Prostate gland (tissue), 2 donors: ENCODE data around the gene KRT6C. TPM values are rescaled to one million over a fixed set of nuclear protein-coding genes. Genes with fewer than 3 reads are reported as not detected.
A peak's percentile ranks its signal among the peaks of the same experiment; 100 is the strongest.
"Not testable (repeated sequence)": the region's sequence is repeated elsewhere in the genome, so short reads cannot be mapped to it uniquely, and the experiment has no call there.

Experiments
- DNase-seq: peaks from one replicate; pipeline ENCODE4 v3.0.0-alpha.2; 2019; ENCODE audit warnings: low spot score
- H3K27ac ChIP-seq, 2 donors: fragments of 200-600 bp; sonication (generic); 2 replicates each; pipeline ENCODE4 v1.5.1; 2017 to 2019
- H3K27me3 ChIP-seq: fragments of 200-600 bp; sonication (generic); replicated peaks from 2 replicates; pipeline ENCODE4 v1.5.1; 2019; ENCODE audit not compliant: insufficient read depth
- H3K36me3 ChIP-seq, 2 donors: fragments of 200-600 bp; sonication (generic); 1 replicate in 1 of 2; 2 replicates in 1 of 2; pipeline versions ENCODE4 v1.5.1 to v1.8.1; 2017 to 2019
- H3K4me1 ChIP-seq: fragments of 200-600 bp; sonication (generic); replicated peaks from 2 replicates; pipeline ENCODE4 v1.5.1; 2019
- H3K4me3 ChIP-seq, 2 donors: fragments of 200-600 bp; sonication (generic); 2 replicates each; pipeline ENCODE4 v1.5.1; 2017 to 2019
- H3K9me3 ChIP-seq: fragments of 200-600 bp; sonication (generic); 2 replicates; pipeline ENCODE4 v1.5.1; 2017
- POLR2A ChIP-seq: fragments of 450-650 bp; IDR thresholded peaks from one replicate; pipeline ENCODE4 v1.6.1; 2016; ENCODE audit warnings: antibody characterized with exemption, mild to moderate bottlenecking
- POLR2AphosphoS5 ChIP-seq: sonication (generic); formaldehyde crosslinking; IDR thresholded peaks from one replicate; pipeline ENCODE4 v1.6.1; 2017; ENCODE audit warnings: antibody characterized with exemption
- WGBS: methylation state at CpG from one replicate; pipeline ENCODE4 v1.1.5; 2018; 5-methylcytosine and 5-hydroxymethylcytosine counted together
- intact Hi-C: fragments of 100-400 bp; cut with DNase I; formaldehyde crosslinking; loops from one replicate; pipeline ENCODE4 v1.14.2; 2022
- total RNA-seq, 2 donors: library from RNA; depleted of rRNA; stranded (reverse); fragments of >200 nt; gene quantifications; one replicate each; pipeline ENCODE4 v1.1.0, GENCODE V29; 2016
- TF ChIP-seq, protein P1 (sequence below), 4 experiments: fragments of 200-600 bp in 2 of 4; fragments of 450-650 bp in 2 of 4; sonication (generic) in 2 of 4; IDR thresholded peaks; 1 replicate in 3 of 4; 2 replicates in 1 of 4; pipeline ENCODE4 v1.5.1; 2016 to 2019; ENCODE audit warnings: antibody characterized with exemption in 4 of 4, mild to moderate bottlenecking in 2 of 4, moderate library complexity in 2 of 4

Gene KRT6C
- total RNA-seq, 2 donors from 2014 or later = not detected

- no peaks in the 10 kb centered on the region for H3K36me3 ChIP-seq
- TF ChIP-seq POLR2A = no peak
- peak; percentile 90 for TF ChIP-seq POLR2AphosphoS5
- H3K27ac ChIP-seq = no peak overlapping the region
- H3K9me3 ChIP-seq = no peaks in the 10 kb centered on the region
- H3K4me3 ChIP-seq = no peak overlapping the region
- 35% methylated on average over 4 of the region's 4 CpGs for WGBS
- peak; percentile 68 for DNase-seq
- H3K27me3 ChIP-seq = no peaks in the 10 kb centered on the region
- intact Hi-C loops = no loop called here
- H3K4me1 ChIP-seq = no peaks in the 10 kb centered on the region
These were observed 20.9 kb upstream of the KRT6C start for GRCh38 chr12:52494518-52494917.

GRCh38 chr12:52494100-52494499 is 20.5 kb upstream of the KRT6C start:
- intact Hi-C loops = no loop called here
- H3K4me3 ChIP-seq = no peak overlapping the region
- H3K36me3 ChIP-seq = no peaks in the 10 kb centered on the region
- no peaks in the 10 kb centered on the region for H3K27me3 ChIP-seq
- 85% methylated on average over 1 of the region's 1 CpG for WGBS
- TF ChIP-seq, protein P1, sequence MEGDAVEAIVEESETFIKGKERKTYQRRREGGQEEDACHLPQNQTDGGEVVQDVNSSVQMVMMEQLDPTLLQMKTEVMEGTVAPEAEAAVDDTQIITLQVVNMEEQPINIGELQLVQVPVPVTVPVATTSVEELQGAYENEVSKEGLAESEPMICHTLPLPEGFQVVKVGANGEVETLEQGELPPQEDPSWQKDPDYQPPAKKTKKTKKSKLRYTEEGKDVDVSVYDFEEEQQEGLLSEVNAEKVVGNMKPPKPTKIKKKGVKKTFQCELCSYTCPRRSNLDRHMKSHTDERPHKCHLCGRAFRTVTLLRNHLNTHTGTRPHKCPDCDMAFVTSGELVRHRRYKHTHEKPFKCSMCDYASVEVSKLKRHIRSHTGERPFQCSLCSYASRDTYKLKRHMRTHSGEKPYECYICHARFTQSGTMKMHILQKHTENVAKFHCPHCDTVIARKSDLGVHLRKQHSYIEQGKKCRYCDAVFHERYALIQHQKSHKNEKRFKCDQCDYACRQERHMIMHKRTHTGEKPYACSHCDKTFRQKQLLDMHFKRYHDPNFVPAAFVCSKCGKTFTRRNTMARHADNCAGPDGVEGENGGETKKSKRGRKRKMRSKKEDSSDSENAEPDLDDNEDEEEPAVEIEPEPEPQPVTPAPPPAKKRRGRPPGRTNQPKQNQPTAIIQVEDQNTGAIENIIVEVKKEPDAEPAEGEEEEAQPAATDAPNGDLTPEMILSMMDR (IDR thresholded peaks at IDR 0.05) = no peak
- TF ChIP-seq POLR2AphosphoS5 (no peak), POLR2A (no peak)
- no peak overlapping the region for H3K27ac ChIP-seq
- H3K9me3 ChIP-seq = no peaks in the 10 kb centered on the region
- DNase-seq = no peak
- H3K4me1 ChIP-seq = no peaks in the 10 kb centered on the region

DNA sequence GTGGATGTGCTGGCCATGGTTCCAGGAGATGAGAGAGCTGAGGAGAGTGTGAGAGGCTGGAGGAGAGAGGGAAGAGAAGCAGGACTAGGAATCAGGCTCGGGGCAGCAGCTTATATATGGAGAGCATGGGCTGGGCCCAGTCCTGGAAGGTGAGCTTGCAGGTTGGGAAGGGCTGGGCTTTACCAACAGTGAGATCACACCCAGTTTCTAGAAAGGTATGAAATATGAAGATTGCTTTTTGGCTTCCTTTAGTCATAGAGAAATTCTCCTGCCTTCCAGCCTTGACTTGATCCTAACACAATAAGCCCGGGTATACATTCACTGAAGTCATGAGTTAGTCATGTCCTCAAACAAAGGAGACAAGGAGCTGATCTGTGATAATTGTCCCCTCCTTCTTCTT is 19.6 kb upstream of the KRT6C start, which contains the start of gene KRT6A:
KRT6A (minus strand) TSS at position 86 of the 400 bp plus-strand sequence; CDS start at position 17, 69 bp downstream.
- TF ChIP-seq POLR2A (no peak), POLR2AphosphoS5 (no peak)
- TF ChIP-seq, protein P1 (IDR thresholded peaks at IDR 0.05) = no peak
- Histone ChIP-seq H3K36me3 (no peaks in the 10 kb centered on the region), H3K27ac (no peak within 1 kb of the TSS), H3K4me1 (no peaks in the 10 kb centered on the region), H3K27me3 (no peaks in the 10 kb centered on the region), H3K4me3 (no peak within 1 kb of the TSS), H3K9me3 (no peaks in the 10 kb centered on the region)
- no peak for DNase-seq
- WGBS = 81% methylated on average over 2 of the region's 2 CpGs
- intact Hi-C loops = no loop called here

- H3K36me3 ChIP-seq, H3K4me1 ChIP-seq, H3K4me3 ChIP-seq, H3K27me3 ChIP-seq, H3K27ac ChIP-seq, H3K9me3 ChIP-seq, intact Hi-C loops, DNase-seq: not testable (repeated sequence)
- WGBS = 94% methylated on average over 5 of the region's 6 CpGs
These were observed 18.8 kb upstream of the KRT6C start for GRCh38 chr12:52492405-52492804.

GRCh38 chr12:52491495-52491894 is 17.9 kb upstream of the KRT6C start:
- H3K27ac ChIP-seq, DNase-seq, intact Hi-C loops, H3K36me3 ChIP-seq, H3K27me3 ChIP-seq, H3K9me3 ChIP-seq, H3K4me1 ChIP-seq, H3K4me3 ChIP-seq: not testable (repeated sequence)
- 60% methylated on average over 8 of the region's 8 CpGs for WGBS

- Histone ChIP-seq H3K4me1 (no peaks in the 10 kb centered on the region), H3K27ac (no peak overlapping the region), H3K27me3 (no peaks in the 10 kb centered on the region), H3K4me3 (no peak overlapping the region), H3K36me3 (no peaks in the 10 kb centered on the region), H3K9me3 (no peaks in the 10 kb centered on the region)
- intact Hi-C loops = no loop called here
- no peak for DNase-seq
- no peak for TF ChIP-seq POLR2AphosphoS5
- no peak for TF ChIP-seq POLR2A
- TF ChIP-seq, protein P1 (IDR thresholded peaks at IDR 0.05) = no peak
These were observed 15.1 kb upstream of the KRT6C start for GRCh38 chr12:52488736-52489135.

GRCh38 chr12:52487744-52488443 is 14.3 kb upstream of the KRT6C start:
- H3K4me1 ChIP-seq, H3K27me3 ChIP-seq, H3K4me3 ChIP-seq, DNase-seq, intact Hi-C loops, H3K9me3 ChIP-seq, H3K27ac ChIP-seq, H3K36me3 ChIP-seq: not testable (repeated sequence)
- WGBS = 91% methylated on average over 10 of the region's 15 CpGs
